IMR-90 (cell line): Measurements from ENCODE around the gene VPS35.

Experiments
- BHLHE40 ChIP-seq: fragments of 150-350 bp; IDR thresholded peaks from 2 replicates; pipeline ENCODE4 v1.6.1; 2016; ENCODE audit warnings: mild to moderate bottlenecking, low read depth, low read length
- CTCF ChIP-seq: conservative IDR thresholded peaks from 2 replicates; pipeline ENCODE4 v1.5.1; 2012; ENCODE audit warnings: mild to moderate bottlenecking, low read depth, low read length, improper control_type of control experiment
- MAZ ChIP-seq: IDR thresholded peaks from 2 replicates; pipeline ENCODE4 v1.6.1; 2012; ENCODE audit warnings: low read depth, mild to moderate bottlenecking, low read length, improper control_type of control experiment, moderate library complexity, borderline replicate concordance
- MXI1 ChIP-seq: IDR thresholded peaks from 2 replicates; pipeline ENCODE4 v1.6.1; 2012; ENCODE audit warnings: low read depth, mild to moderate bottlenecking, low read length, moderate library complexity, borderline replicate concordance
- POLR2A ChIP-seq: IDR thresholded peaks from 2 replicates; pipeline ENCODE4 v1.6.1; 2012; ENCODE audit warnings: mild to moderate bottlenecking, low read depth, low read length
- RAD21 ChIP-seq: IDR thresholded peaks from 2 replicates; pipeline ENCODE4 v1.6.1; 2012; ENCODE audit warnings: low read length, improper control_type of control experiment
- RFX5 ChIP-seq: IDR thresholded peaks from 2 replicates; pipeline ENCODE4 v1.8.0; 2012; ENCODE audit warnings: low read depth, mild to moderate bottlenecking, low read length, moderate library complexity
- USF2 ChIP-seq: fragments of 150-350 bp; IDR thresholded peaks from 2 replicates; pipeline ENCODE4 v1.6.1; 2017; ENCODE audit warnings: mild to moderate bottlenecking, antibody characterized with exemption, low read length, low read depth

- TF ChIP-seq POLR2A (no peak), CTCF (no peak), MXI1 (no peak), RFX5 (no peak), MAZ (no peak), USF2 (no peak), RAD21 (no peak), BHLHE40 (no peak)
Observed at GRCh38 chr16:46695937-46696336, 7.0 kb upstream of the VPS35 start.
